HG02885 (cell line): Measurements from ENCODE around the gene BASP1.

Experiments used
- ATAC-seq: cut with Tn5 transposase; IDR thresholded peaks from one replicate; pipeline ENCODE4 v1.9.1; 2021; ENCODE audit warnings: mild to moderate bottlenecking; ENCODE audit not compliant: unreplicated experiment, poor library complexity

Gene BASP1

GRCh38 chr5:17217493-17218352 lies at the start of gene BASP1:
Gene BASP1, plus strand, starts transcription at chr5:17217631. Its CDS starts 57,586 bp downstream, at chr5:17275217.
- peak; percentile 46 for ATAC-seq

- ATAC-seq, result no peak
Measured at GRCh38 chr5:17169507-17169906, 47.9 kb upstream of the BASP1 start.

- ATAC-seq, result no peak
Measured at GRCh38 chr5:17172791-17173190, 44.6 kb upstream of the BASP1 start.

GRCh38 chr5:17174965-17175364 lies 42.5 kb upstream of the BASP1 start:
- no peak for ATAC-seq

GRCh38 chr5:17177501-17178372 lies 39.7 kb upstream of the BASP1 start:
- no peak for ATAC-seq

GRCh38 chr5:17178373-17178675 lies 39.1 kb upstream of the BASP1 start:
- ATAC-seq, result no peak

- no peak for ATAC-seq
Measured at GRCh38 chr5:17180330-17180843, 37.0 kb upstream of the BASP1 start.

- no peak for ATAC-seq
Measured at GRCh38 chr5:17180864-17181723, 36.3 kb upstream of the BASP1 start.

GRCh38 chr5:17182494-17182893 lies 34.9 kb upstream of the BASP1 start:
- no peak for ATAC-seq

GRCh38 chr5:17182981-17183380 lies 34.5 kb upstream of the BASP1 start:
- no peak for ATAC-seq

- ATAC-seq, result no peak
Measured at GRCh38 chr5:17183831-17184230, 33.6 kb upstream of the BASP1 start.

GRCh38 chr5:17184588-17184987 lies 32.8 kb upstream of the BASP1 start:
- no peak for ATAC-seq

- no peak for ATAC-seq
Measured at GRCh38 chr5:17185349-17185748, 32.1 kb upstream of the BASP1 start.

GRCh38 chr5:17185773-17186172 lies 31.7 kb upstream of the BASP1 start:
- no peak for ATAC-seq

GRCh38 chr5:17186256-17186655 lies 31.2 kb upstream of the BASP1 start:
- no peak for ATAC-seq

- ATAC-seq, result no peak
Measured at GRCh38 chr5:17187011-17187785, 30.2 kb upstream of the BASP1 start.

- ATAC-seq, result no peak
Measured at GRCh38 chr5:17187786-17188170, 29.7 kb upstream of the BASP1 start.

GRCh38 chr5:17189381-17190036 lies 27.9 kb upstream of the BASP1 start:
- peak; percentile 85 for ATAC-seq

GRCh38 chr5:17190242-17190778 lies 27.1 kb upstream of the BASP1 start:
- peak; percentile 47 for ATAC-seq
